Neuronal stem cell (in vitro differentiated cells): ENCODE results near the gene SEMA3F.

ENCODE experiments used
- DNase-seq: peaks from one replicate; pipeline ENCODE4 v3.0.0-alpha.2; 2013; ENCODE audit warnings: low spot score
- H2AFZ ChIP-seq: one replicate; pipeline ENCODE4 v1.6.1; 2013; ENCODE audit warnings: mild to moderate bottlenecking, low read length, inconsistent platforms
- H2AK5ac ChIP-seq: 2 replicates; pipeline ENCODE4 v1.6.1; 2013; ENCODE audit warnings: low read depth, mild to moderate bottlenecking, inconsistent platforms, low read length, moderate library complexity, mixed read lengths
- H2BK120ac ChIP-seq: 2 replicates; pipeline ENCODE4 v1.6.1; 2013; ENCODE audit warnings: low read depth, mild to moderate bottlenecking, inconsistent platforms, low read length, moderate library complexity, mixed read lengths
- H2BK12ac ChIP-seq: one replicate; pipeline ENCODE4 v1.6.1; 2013; ENCODE audit warnings: low read length, inconsistent platforms
- H2BK15ac ChIP-seq: 2 replicates; pipeline ENCODE4 v1.6.1; 2013; ENCODE audit warnings: mild to moderate bottlenecking, low read length, inconsistent platforms, mixed read lengths
- H2BK5ac ChIP-seq: one replicate; pipeline ENCODE4 v1.6.1; 2013; ENCODE audit warnings: inconsistent platforms, mild to moderate bottlenecking, low read length, moderate library complexity
- H3K14ac ChIP-seq: one replicate; pipeline ENCODE4 v1.6.1; 2013; ENCODE audit warnings: low read length, inconsistent platforms
- H3K18ac ChIP-seq: 2 replicates; pipeline ENCODE4 v1.6.1; 2013; ENCODE audit warnings: low read length, inconsistent platforms
- H3K23ac ChIP-seq: 2 replicates; pipeline ENCODE4 v1.6.1; 2013; ENCODE audit warnings: low read depth, mild to moderate bottlenecking, mixed read lengths, low read length, inconsistent platforms; ENCODE audit not compliant: poor library complexity
- H3K27ac ChIP-seq: replicated peaks from 3 replicates; pipeline ENCODE4 v1.5.1; 2013; ENCODE audit warnings: low read length, inconsistent platforms
- H3K27me3 ChIP-seq, 3 experiments: 2 replicates each; pipeline ENCODE4 v1.6.1; 2013; ENCODE audit warnings: low read length in 3 of 3, mild to moderate bottlenecking in 2 of 3, inconsistent platforms in 1 of 3, low read depth in 1 of 3, mixed read lengths in 1 of 3, moderate library complexity in 1 of 3; ENCODE audit not compliant: control insufficient read depth in 3 of 3, insufficient read depth in 3 of 3
- H3K36me3 ChIP-seq, 2 donors: replicated peaks in 1 of 2; 2 replicates each; pipeline ENCODE4 v1.6.1; 2013; ENCODE audit warnings: low read length in 2 of 2; ENCODE audit not compliant: control insufficient read depth in 2 of 2, insufficient read depth in 2 of 2
- H3K4ac ChIP-seq: 2 replicates; pipeline ENCODE4 v1.6.1; 2013; ENCODE audit warnings: inconsistent platforms, mild to moderate bottlenecking, low read length, moderate library complexity
- H3K4me1 ChIP-seq, 2 donors: 1 replicate in 1 of 2; 2 replicates in 1 of 2; pipeline ENCODE4 v1.6.1; 2013; ENCODE audit warnings: low read length in 2 of 2, low read depth in 1 of 2; ENCODE audit not compliant: control insufficient read depth in 2 of 2, insufficient read depth in 1 of 2
- H3K4me2 ChIP-seq: one replicate; pipeline ENCODE4 v1.6.1; 2013; ENCODE audit warnings: mild to moderate bottlenecking, low read length, inconsistent platforms; ENCODE audit not compliant: insufficient read depth, poor library complexity, severe bottlenecking
- H3K4me3 ChIP-seq, 2 donors: 2 replicates each; pipeline ENCODE4 v1.5.1; 2013; ENCODE audit warnings: low read length in 2 of 2, mild to moderate bottlenecking in 2 of 2, inconsistent platforms in 1 of 2, moderate library complexity in 1 of 2
- H3K79me1 ChIP-seq: one replicate; pipeline ENCODE4 v1.6.1; 2013; ENCODE audit warnings: low read depth, mild to moderate bottlenecking, inconsistent platforms, low read length, moderate library complexity
- H3K9ac ChIP-seq: one replicate; pipeline ENCODE4 v1.6.1; 2013; ENCODE audit warnings: mild to moderate bottlenecking, low read depth, low read length, inconsistent platforms; ENCODE audit not compliant: poor library complexity
- H3K9me3 ChIP-seq, 2 donors: replicated peaks in 1 of 2; 2 replicates each; pipeline versions ENCODE3 to v1.6.1; 2013; ENCODE audit warnings: low read length in 2 of 2, mild to moderate bottlenecking in 2 of 2, inconsistent platforms in 1 of 2, low read depth in 1 of 2, mixed read lengths in 1 of 2, moderate library complexity in 1 of 2; ENCODE audit not compliant: control insufficient read depth in 2 of 2, insufficient read depth in 1 of 2
- H4K8ac ChIP-seq: one replicate; pipeline ENCODE4 v1.6.1; 2013; ENCODE audit warnings: low read depth, mild to moderate bottlenecking, inconsistent platforms, low read length, moderate library complexity
- H4K91ac ChIP-seq: one replicate; pipeline ENCODE4 v1.6.1; 2013; ENCODE audit warnings: low read length, low read depth, mild to moderate bottlenecking, inconsistent platforms; ENCODE audit not compliant: poor library complexity
- WGBS, 2 donors: extraction: QIAGEN DNeasy Blood & Tissue Kit; methylation state at CpG; one replicate each; pipeline ENCODE4 v1.1.7; 2013; ENCODE audit warnings: missing lambda C conversion rate in 2 of 2, mixed read lengths in 1 of 2; ENCODE audit not compliant: insufficient read length in 2 of 2, insufficient replicate concordance in 1 of 2; ENCODE audit errors: extremely low coverage in 2 of 2; 5-methylcytosine and 5-hydroxymethylcytosine counted together

SEMA3F gene

GRCh38 chr3:50132421-50133282, 22.5 kb upstream of the SEMA3F start:
- peaks cover 0 to 11% (median 0%) of the 10 kb centered on the region in 3 experiments for H3K27me3 ChIP-seq
- no peak overlapping the region for H2BK5ac ChIP-seq
- no peak overlapping the region for H4K91ac ChIP-seq
- H3K23ac ChIP-seq, result no peak overlapping the region
- no CpG with 5 or more reads among the region's 6 CpGs for WGBS, 2 donors
- H3K36me3 ChIP-seq, result no peaks in the 10 kb centered on the region
- no peak overlapping the region for H4K8ac ChIP-seq
- H2AK5ac ChIP-seq, result peak overlapping the region; percentile 82
- no peaks in the 10 kb centered on the region for H3K79me1 ChIP-seq
- H3K4ac ChIP-seq, result no peak overlapping the region
- H2BK12ac ChIP-seq, result no peak overlapping the region
- H3K4me2 ChIP-seq, result no peak overlapping the region
- H2AFZ ChIP-seq, result no peak overlapping the region
- peak overlapping the region; percentile 1 for H2BK15ac ChIP-seq
- peak overlapping the region; percentile 68 for H3K18ac ChIP-seq
- no peaks in the 10 kb centered on the region for H3K9me3 ChIP-seq
- H3K27ac ChIP-seq, result no peak overlapping the region
- H3K14ac ChIP-seq, result no peak overlapping the region
- peaks cover 1 to 18% of the 10 kb centered on the region in 2 donors for H3K4me1 ChIP-seq
- H3K9ac ChIP-seq, result no peak overlapping the region
- no peak for DNase-seq
- H2BK120ac ChIP-seq, result no peak overlapping the region
- no peak overlapping the region for H3K4me3 ChIP-seq

GRCh38 chr3:50133283-50133615, 21.9 kb upstream of the SEMA3F start:
- H3K14ac ChIP-seq, result no peak overlapping the region
- no peak overlapping the region for H3K4me3 ChIP-seq
- no peak overlapping the region for H3K4me2 ChIP-seq
- H4K8ac ChIP-seq, result no peak overlapping the region
- no peak overlapping the region for H2BK5ac ChIP-seq
- H2BK12ac ChIP-seq, result peak overlapping the region; percentile 28
- H2AK5ac ChIP-seq, result no peak overlapping the region
- H3K27me3 ChIP-seq, result peaks cover 0 to 11% (median 0%) of the 10 kb centered on the region in 3 experiments
- H2AFZ ChIP-seq, result no peak overlapping the region
- no peak overlapping the region for H3K23ac ChIP-seq
- no peak overlapping the region for H4K91ac ChIP-seq
- no peak overlapping the region for H3K4ac ChIP-seq
- WGBS, 2 donors, result no CpG with 5 or more reads among the region's 4 CpGs
- no peaks in the 10 kb centered on the region for H3K36me3 ChIP-seq
- no peak overlapping the region for H3K9ac ChIP-seq
- H3K18ac ChIP-seq, result peak overlapping the region; percentile 76
- DNase-seq, result no peak
- no peaks in the 10 kb centered on the region for H3K79me1 ChIP-seq
- H3K27ac ChIP-seq, result no peak overlapping the region
- H3K4me1 ChIP-seq, result peaks cover 7 to 24% of the 10 kb centered on the region in 2 donors
- H3K9me3 ChIP-seq, result no peaks in the 10 kb centered on the region
- H2BK15ac ChIP-seq, result peak overlapping the region; percentile 1
- H2BK120ac ChIP-seq, result peak overlapping the region; percentile 4

- peaks cover 0 to 11% (median 0%) of the 10 kb centered on the region in 3 experiments for H3K27me3 ChIP-seq
- peak overlapping the region; percentile 66 for H3K4ac ChIP-seq
- no peak overlapping the region for H3K23ac ChIP-seq
- H3K4me1 ChIP-seq, result peaks cover 18 to 34% of the 10 kb centered on the region in 2 donors
- H3K14ac ChIP-seq, result peak overlapping the region; percentile 31
- H2BK120ac ChIP-seq, result no peak overlapping the region
- H4K8ac ChIP-seq, result no peak overlapping the region
- no CpG with 5 or more reads among the region's 2 CpGs for WGBS, 2 donors
- H3K4me2 ChIP-seq, result no peak overlapping the region
- H3K79me1 ChIP-seq, result no peaks in the 10 kb centered on the region
- no peak overlapping the region for H3K4me3 ChIP-seq
- no peak overlapping the region for H4K91ac ChIP-seq
- H3K18ac ChIP-seq, result peak overlapping the region; percentile 78
- H3K36me3 ChIP-seq, result no peaks in the 10 kb centered on the region
- H2BK15ac ChIP-seq, result peak overlapping the region; percentile 63
- H2BK5ac ChIP-seq, result peak overlapping the region; percentile 59
- no peak overlapping the region for H3K9ac ChIP-seq
- H3K27ac ChIP-seq, result no peak overlapping the region
- peak overlapping the region; percentile 69 for H2BK12ac ChIP-seq
- no peak overlapping the region for H2AFZ ChIP-seq
- no peaks in the 10 kb centered on the region for H3K9me3 ChIP-seq
- H2AK5ac ChIP-seq, result peak overlapping the region; percentile 95
- no peak for DNase-seq
Observed at GRCh38 chr3:50134367-50134766, 20.8 kb upstream of the SEMA3F start.

- H3K9ac ChIP-seq, result peak overlapping the region; percentile 35
- peak overlapping the region; percentile 63 for H2BK12ac ChIP-seq
- peak overlapping the region; percentile 45 for H3K4ac ChIP-seq
- peak overlapping the region; percentile 90 for H3K18ac ChIP-seq
- no peak overlapping the region for H4K91ac ChIP-seq
- H2BK5ac ChIP-seq, result peak overlapping the region; percentile 63
- H2BK120ac ChIP-seq, result no peak overlapping the region
- H2AFZ ChIP-seq, result no peak overlapping the region
- no peak for DNase-seq
- H3K4me3 ChIP-seq, result no peak overlapping the region
- no peaks in the 10 kb centered on the region for H3K79me1 ChIP-seq
- no CpG with 5 or more reads among the region's 5 CpGs for WGBS, 2 donors
- no peak overlapping the region for H3K14ac ChIP-seq
- no peaks in the 10 kb centered on the region for H3K9me3 ChIP-seq
- peaks cover 18 to 43% of the 10 kb centered on the region in 2 donors for H3K4me1 ChIP-seq
- peaks cover 0 to 11% (median 0%) of the 10 kb centered on the region in 3 experiments for H3K27me3 ChIP-seq
- peak overlapping the region; percentile 100 for H2BK15ac ChIP-seq
- H3K23ac ChIP-seq, result no peak overlapping the region
- H3K36me3 ChIP-seq, result no peaks in the 10 kb centered on the region
- H4K8ac ChIP-seq, result peak overlapping the region; percentile 54
- H3K4me2 ChIP-seq, result no peak overlapping the region
- H2AK5ac ChIP-seq, result peak overlapping the region; percentile 86
- no peak overlapping the region for H3K27ac ChIP-seq
Observed at GRCh38 chr3:50135964-50136363, 19.2 kb upstream of the SEMA3F start.
